ENCODE measurements around the gene ELL.

- no peak for TF ChIP-seq POLR2AphosphoS5 (IDR thresholded peaks at IDR 0.05; ENCODE audit: low read depth, low read length)
- no peak for TF ChIP-seq CTCF (IDR thresholded peaks at IDR 0.05)
- no peak for TF ChIP-seq REST (IDR thresholded peaks at IDR 0.05; ENCODE audit: insufficient read depth in 1 of 2, low read depth in 2 of 2, low read length in 1 of 2)
Observed at GRCh38 chr19:18399008-18399407, 122.9 kb downstream of the ELL start.
